Measurements from ENCODE around the gene C4A.

- TF ChIP-seq POLR2A (IDR thresholded peaks at IDR 0.05) = no peak
- no peak for TF ChIP-seq CTCF (IDR thresholded peaks at IDR 0.05)
These were observed 34.7 kb upstream of the C4A start for GRCh38 chr6:31947070-31947675.
